B cell (primary cell): ENCODE data around the gene SLC19A1. TPM values are rescaled to one million over a fixed set of nuclear protein-coding genes. Genes with fewer than 3 reads are reported as not detected.
A peak's percentile ranks its signal among the peaks of the same experiment; 100 is the strongest.

Experiments
- ATAC-seq: fragments of 200-7000 bp; cut with Tn5 transposase; one replicate; pipeline ENCODE4 v1.10.0; 2021; ENCODE audit warnings: low read depth, mild to moderate bottlenecking, moderate number of reproducible peaks, moderate library complexity
- CTCF ChIA-PET: fragments of 350-600 bp; sonication (Branson Sonifier 250); formaldehyde crosslinking; loops from one replicate; lab custom pipeline; 2021; ENCODE audit warnings: antibody characterized with exemption, inconsistent platforms; lab: Charles Lee
- POLR2A ChIA-PET: fragments of 350-600 bp; sonication (Branson Sonifier 250); formaldehyde crosslinking; loops from one replicate; lab custom pipeline; 2021; ENCODE audit warnings: antibody characterized with exemption; lab: Charles Lee
- DNase-seq: peaks from one replicate; pipeline ENCODE4 v3.0.0; 2013
- H2AFZ ChIP-seq: 2 replicates; pipeline ENCODE4 v1.6.1; 2012; ENCODE audit warnings: mild to moderate bottlenecking, low read depth, low read length; ENCODE audit not compliant: insufficient read depth, poor library complexity, severe bottlenecking
- H3K27ac ChIP-seq, 2 donors: 1 replicate in 1 of 2; 2 replicates in 1 of 2; pipeline ENCODE4 v1.5.1; 2012 to 2013; ENCODE audit warnings: low read length in 2 of 2, mild to moderate bottlenecking in 2 of 2, moderate library complexity in 1 of 2
- H3K27me3 ChIP-seq, 4 experiments: fragments of 200-600 bp in 1 of 4; sonication (generic) in 1 of 4; replicated peaks in 1 of 4; 1 replicate in 2 of 4; 2 replicates in 2 of 4; pipeline versions ENCODE4 v1.6.1 to v1.7.0; 2013 to 2016; ENCODE audit warnings: low read length in 3 of 4, mild to moderate bottlenecking in 2 of 4, mixed read lengths in 1 of 4, moderate library complexity in 1 of 4; ENCODE audit not compliant: insufficient read depth in 4 of 4, control insufficient read depth in 3 of 4; ENCODE audit errors: control extremely low read depth in 1 of 4
- H3K36me3 ChIP-seq, 2 experiments: replicated peaks in 1 of 2; 1 replicate in 1 of 2; 2 replicates in 1 of 2; pipeline versions ENCODE4 v1.6.1 to v1.7.1; 2013; ENCODE audit warnings: low read length in 1 of 2; ENCODE audit not compliant: insufficient read depth in 2 of 2, control insufficient read depth in 1 of 2; ENCODE audit errors: control extremely low read depth in 1 of 2, extremely low read depth in 1 of 2
- H3K4me1 ChIP-seq, 2 donors: fragments of 200-600 bp in 1 of 2; sonication (generic) in 1 of 2; 1 replicate in 1 of 2; 2 replicates in 1 of 2; pipeline versions ENCODE4 v1.5.1 to v1.6.1; 2013 to 2017; ENCODE audit warnings: low read length in 2 of 2; ENCODE audit not compliant: control insufficient read depth in 2 of 2, insufficient read depth in 2 of 2
- H3K4me2 ChIP-seq: replicated peaks from 2 replicates; pipeline ENCODE3; 2012; ENCODE audit warnings: mild to moderate bottlenecking, low read depth, low read length; ENCODE audit not compliant: poor library complexity, severe bottlenecking
- H3K4me3 ChIP-seq, 5 experiments: fragments of 200-600 bp in 1 of 5; sonication (generic) in 1 of 5; 1 replicate in 3 of 5; 2 replicates in 2 of 5; pipeline versions ENCODE4 v1.5.1 to v1.7.0; 2011 to 2016; ENCODE audit warnings: low read length in 4 of 5, mild to moderate bottlenecking in 4 of 5, low read depth in 2 of 5, control low read depth in 1 of 5, moderate library complexity in 1 of 5; ENCODE audit not compliant: insufficient read depth in 1 of 5; ENCODE audit errors: control extremely low read depth in 1 of 5, extremely low read depth in 1 of 5
- H3K79me2 ChIP-seq: fragments of 200-600 bp; sonication (generic); one replicate; pipeline ENCODE4 v1.6.0; 2016; ENCODE audit warnings: low read length; ENCODE audit not compliant: control insufficient read depth, insufficient read depth
- H3K9ac ChIP-seq: fragments of 200-600 bp; sonication (generic); 2 replicates; pipeline ENCODE4 v1.6.1; 2017; ENCODE audit warnings: mild to moderate bottlenecking, low read length, moderate library complexity
- H3K9me3 ChIP-seq, 3 donors: one replicate each; pipeline versions ENCODE4 v1.6.1 to v1.7.1; 2013; ENCODE audit warnings: low read length in 2 of 3; ENCODE audit not compliant: control insufficient read depth in 2 of 3, insufficient read depth in 1 of 3; ENCODE audit errors: control extremely low read depth in 1 of 3
- H4K20me1 ChIP-seq: 2 replicates; pipeline ENCODE4 v1.6.0; 2012; ENCODE audit warnings: mild to moderate bottlenecking, low read length; ENCODE audit not compliant: insufficient read depth, control insufficient read depth, poor library complexity, severe bottlenecking
- H3K27ac Mint-ChIP-seq: one replicate; pipeline ENCODE4 v1.8.0; 2021; ENCODE audit warnings: mixed read lengths
- H3K27me3 Mint-ChIP-seq: one replicate; pipeline ENCODE4 v1.8.0; 2021; ENCODE audit warnings: mixed read lengths
- H3K4me1 Mint-ChIP-seq: one replicate; pipeline ENCODE4 v1.8.0; 2021; ENCODE audit warnings: mixed read lengths
- H3K4me3 Mint-ChIP-seq: one replicate; pipeline ENCODE4 v1.8.0; 2021; ENCODE audit warnings: mixed read lengths
- H3K9me3 Mint-ChIP-seq: one replicate; pipeline ENCODE4 v1.8.0; 2022; ENCODE audit warnings: mixed read lengths; ENCODE audit not compliant: insufficient read depth
- EZH2 ChIP-seq: IDR thresholded peaks from 2 replicates; pipeline ENCODE4 v1.6.1; 2012; ENCODE audit warnings: borderline replicate concordance, low read depth, mild to moderate bottlenecking, moderate library complexity, low read length; ENCODE audit not compliant: insufficient read depth, poor library complexity, severe bottlenecking
- WGBS: methylation state at CpG from one replicate; pipeline ENCODE4 v1.1.5; 2013; ENCODE audit warnings: missing lambda C conversion rate; ENCODE audit not compliant: insufficient coverage; 5-methylcytosine and 5-hydroxymethylcytosine counted together
- intact Hi-C: fragments of 100-400 bp; cut with micrococcal nuclease; formaldehyde crosslinking; loops from one replicate; pipeline ENCODE4 v1.10.0; 2022
- polyA plus RNA-seq: library from polyadenylated mRNA; depleted of rRNA; stranded (reverse); fragments of >200 nt; gene quantifications from 2 replicates; pipeline ENCODE4 v1.2.3, GENCODE V29; 2012
- total RNA-seq, 2 donors: library from RNA; stranded (reverse); fragments of 120-200 nt in 1 of 2; gene quantifications; 1 replicate in 1 of 2; 2 replicates in 1 of 2; pipeline versions ENCODE4 v1.2.3 to v1.2.4, GENCODE V29; 2013 to 2022
- TF ChIP-seq, protein P1 (sequence below): fragments of 200-600 bp; IDR thresholded peaks from one replicate; pipeline ENCODE4 v1.8.0; 2022; ENCODE audit warnings: antibody characterized with exemption, mild to moderate bottlenecking

SLC19A1 gene
- total and polyA plus RNA-seq, 2 donors (not counting 1 experiment from before 2014, with no cell fraction given): 8.7 to 10.1 TPM

GRCh38 chr21:45485686-45486442, 56.4 kb downstream of the SLC19A1 start:
- H3K36me3 ChIP-seq: no peaks in the 10 kb centered on the region

GRCh38 chr21:45484318-45484717, 57.9 kb downstream of the SLC19A1 start:
- H3K27ac ChIP-seq: no peak overlapping the region
- H3K27me3 ChIP-seq: no peaks in the 10 kb centered on the region
- Mint-ChIP-seq H3K9me3 (no peaks in the 10 kb centered on the region), H3K4me1 (peaks cover 20% of the 10 kb centered on the region), H3K27ac (peak overlapping the region; percentile 64), H3K4me3 (peak overlapping the region; percentile 68), H3K27me3 (no peaks in the 10 kb centered on the region)
- H3K4me3 ChIP-seq: no peak overlapping the region
- WGBS: 98% methylated on average over 3 of the region's 6 CpGs
- ATAC-seq (no peak), DNase-seq (no peak)
- peaks cover 0 to 3% (median 0%) of the 10 kb centered on the region in 3 donors for H3K9me3 ChIP-seq
- no peak for TF ChIP-seq EZH2
- TF ChIP-seq, protein P1, sequence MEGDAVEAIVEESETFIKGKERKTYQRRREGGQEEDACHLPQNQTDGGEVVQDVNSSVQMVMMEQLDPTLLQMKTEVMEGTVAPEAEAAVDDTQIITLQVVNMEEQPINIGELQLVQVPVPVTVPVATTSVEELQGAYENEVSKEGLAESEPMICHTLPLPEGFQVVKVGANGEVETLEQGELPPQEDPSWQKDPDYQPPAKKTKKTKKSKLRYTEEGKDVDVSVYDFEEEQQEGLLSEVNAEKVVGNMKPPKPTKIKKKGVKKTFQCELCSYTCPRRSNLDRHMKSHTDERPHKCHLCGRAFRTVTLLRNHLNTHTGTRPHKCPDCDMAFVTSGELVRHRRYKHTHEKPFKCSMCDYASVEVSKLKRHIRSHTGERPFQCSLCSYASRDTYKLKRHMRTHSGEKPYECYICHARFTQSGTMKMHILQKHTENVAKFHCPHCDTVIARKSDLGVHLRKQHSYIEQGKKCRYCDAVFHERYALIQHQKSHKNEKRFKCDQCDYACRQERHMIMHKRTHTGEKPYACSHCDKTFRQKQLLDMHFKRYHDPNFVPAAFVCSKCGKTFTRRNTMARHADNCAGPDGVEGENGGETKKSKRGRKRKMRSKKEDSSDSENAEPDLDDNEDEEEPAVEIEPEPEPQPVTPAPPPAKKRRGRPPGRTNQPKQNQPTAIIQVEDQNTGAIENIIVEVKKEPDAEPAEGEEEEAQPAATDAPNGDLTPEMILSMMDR: no peak
- H3K4me2 ChIP-seq: no peak overlapping the region
- H3K36me3 ChIP-seq: no peaks in the 10 kb centered on the region
- no peaks in the 10 kb centered on the region for H4K20me1 ChIP-seq
- peaks cover 12 to 26% of the 10 kb centered on the region in 2 donors for H3K4me1 ChIP-seq
- POLR2A ChIA-PET: no interaction called here
- no peaks in the 10 kb centered on the region for H3K79me2 ChIP-seq
- intact Hi-C loops: no loop called here
- CTCF ChIA-PET: no interaction called here
- no peak overlapping the region for H3K9ac ChIP-seq
- no peak overlapping the region for H2AFZ ChIP-seq

More at GRCh38 chr21:45485686-45486442, 56.4 kb downstream of the SLC19A1 start:
- Mint-ChIP-seq H3K4me3 (no peak overlapping the region), H3K27ac (peak overlapping the region; percentile 63), H3K9me3 (no peaks in the 10 kb centered on the region), H3K27me3 (no peaks in the 10 kb centered on the region), H3K4me1 (peaks cover 16% of the 10 kb centered on the region)
- Histone ChIP-seq H3K27ac (no peak overlapping the region), H4K20me1 (no peaks in the 10 kb centered on the region), H3K9me3 (peaks cover 0 to 3% (median 0%) of the 10 kb centered on the region in 3 donors), H3K79me2 (no peaks in the 10 kb centered on the region), H2AFZ (no peak overlapping the region), H3K4me3 (no peak overlapping the region), H3K4me1 (peaks cover 10 to 16% of the 10 kb centered on the region in 2 donors), H3K27me3 (no peaks in the 10 kb centered on the region), H3K4me2 (no peak overlapping the region), H3K9ac (no peak overlapping the region)
- WGBS: 96% methylated on average over 22 of the region's 25 CpGs
- intact Hi-C loops: no loop called here
- TF ChIP-seq, protein P1: no peak
- TF ChIP-seq EZH2: no peak
- ChIA-PET CTCF (no interaction called here), POLR2A (no interaction called here)
- ATAC-seq (no peak), DNase-seq (no peak)
